ENCODE data around the gene KCND3.

Gene KCND3

DNA sequence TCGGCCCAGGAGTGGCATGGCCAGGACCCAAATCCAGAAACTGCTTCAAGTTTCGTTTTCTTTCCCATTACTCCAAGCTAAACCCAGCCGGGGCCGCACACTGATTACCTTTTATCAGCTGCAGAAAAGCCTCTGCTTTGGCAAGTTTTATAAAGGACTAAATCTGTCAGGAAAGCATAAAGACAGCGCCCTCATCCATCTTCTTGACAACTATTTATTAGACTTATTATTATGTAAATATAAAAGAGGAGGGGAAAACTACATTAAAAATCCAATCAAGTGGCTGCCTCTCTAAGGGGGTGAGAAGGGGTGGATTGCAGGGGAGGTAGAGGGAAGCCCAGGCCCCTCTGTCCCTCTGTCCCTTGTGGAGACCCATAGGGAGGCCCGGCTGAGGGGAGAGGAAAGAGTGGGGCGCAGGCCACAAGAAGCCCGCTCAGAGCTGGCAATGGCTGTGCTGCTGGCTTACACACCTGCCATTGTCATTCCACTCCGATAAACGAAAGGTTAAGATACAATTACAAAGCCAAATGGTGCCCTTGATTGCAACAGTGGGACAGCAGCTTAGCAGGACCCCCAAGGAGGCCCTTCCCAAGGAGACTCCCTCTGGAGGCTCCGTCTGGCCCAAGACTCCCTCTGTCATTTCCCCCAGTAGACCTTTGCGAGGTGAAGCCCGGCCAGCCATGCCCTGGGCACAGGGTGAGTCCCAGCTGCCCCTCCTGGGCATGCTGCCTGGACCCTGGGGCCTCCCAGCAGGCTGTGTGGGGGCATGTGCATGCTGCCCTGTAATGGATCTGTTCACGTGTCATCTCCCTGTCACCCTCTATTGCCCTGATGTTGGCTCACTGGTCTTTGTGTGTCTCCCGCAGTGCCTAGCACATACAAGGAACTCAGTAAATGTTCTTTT, 45.4 kb downstream of the KCND3 start:
- no peak overlapping the region for H3K4me3 ChIP-seq

DNA sequence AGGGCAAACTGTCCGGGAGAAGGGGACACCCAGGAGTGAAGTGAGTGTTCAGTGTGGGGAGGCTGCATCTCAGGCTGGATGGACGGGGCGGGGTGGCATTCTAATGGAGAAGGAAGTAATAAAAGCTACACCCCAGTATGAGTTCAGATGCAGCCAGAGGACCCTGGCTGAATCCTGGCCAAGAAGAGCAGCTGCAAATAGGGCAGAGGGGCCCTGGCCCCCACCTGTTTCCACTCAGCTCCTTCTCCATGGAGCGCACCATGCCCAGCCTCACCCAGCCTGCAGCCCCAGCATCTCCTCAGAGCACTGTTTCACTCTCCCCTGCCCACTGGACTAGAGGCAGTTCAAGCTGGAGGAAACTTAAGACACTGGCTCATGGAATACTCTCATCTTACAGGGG, 46.4 kb downstream of the KCND3 start:
- no peaks in the 10 kb centered on the region for H3K27me3 ChIP-seq

More for the DNA sequence above, 45.4 kb downstream of the KCND3 start:
- Histone ChIP-seq H3K27me3 (no peaks in the 10 kb centered on the region), H3K27ac (no peak overlapping the region), H3K9me3 (no peaks in the 10 kb centered on the region), H3K4me1 (peaks cover 29% of the 10 kb centered on the region), H4K20me1 (no peaks in the 10 kb centered on the region), H3K36me3 (no peaks in the 10 kb centered on the region), H3K4me2 (no peak overlapping the region), H3K9ac (no peak overlapping the region)
- TF ChIP-seq Cebpa-rat (IDR thresholded peaks at IDR 0.05) = no peak

GRCh38 chr1:111938536-111938935, 50.9 kb downstream of the KCND3 start:
- H3K9me3 ChIP-seq = no peaks in the 10 kb centered on the region
- no peak overlapping the region for H3K4me3 ChIP-seq
- no peak overlapping the region for H3K27ac ChIP-seq
- H4K20me1 ChIP-seq = no peaks in the 10 kb centered on the region
- no peak overlapping the region for H3K9ac ChIP-seq
- H3K4me2 ChIP-seq = no peak overlapping the region
- H3K36me3 ChIP-seq = no peaks in the 10 kb centered on the region
- no peak for TF ChIP-seq Cebpa-rat (IDR thresholded peaks at IDR 0.05)
- H3K4me1 ChIP-seq = peaks cover 12% of the 10 kb centered on the region
- H3K27me3 ChIP-seq = no peaks in the 10 kb centered on the region

More for the DNA sequence above, 46.4 kb downstream of the KCND3 start:
- no peak overlapping the region for H3K4me2 ChIP-seq
- peaks cover 18% of the 10 kb centered on the region for H3K4me1 ChIP-seq
- H3K9me3 ChIP-seq = no peaks in the 10 kb centered on the region
- no peaks in the 10 kb centered on the region for H3K36me3 ChIP-seq
- no peak for TF ChIP-seq Cebpa-rat (IDR thresholded peaks at IDR 0.05)
- no peak overlapping the region for H3K9ac ChIP-seq
- no peak overlapping the region for H3K4me3 ChIP-seq
- no peak overlapping the region for H3K27ac ChIP-seq
- H4K20me1 ChIP-seq = no peaks in the 10 kb centered on the region

DNA sequence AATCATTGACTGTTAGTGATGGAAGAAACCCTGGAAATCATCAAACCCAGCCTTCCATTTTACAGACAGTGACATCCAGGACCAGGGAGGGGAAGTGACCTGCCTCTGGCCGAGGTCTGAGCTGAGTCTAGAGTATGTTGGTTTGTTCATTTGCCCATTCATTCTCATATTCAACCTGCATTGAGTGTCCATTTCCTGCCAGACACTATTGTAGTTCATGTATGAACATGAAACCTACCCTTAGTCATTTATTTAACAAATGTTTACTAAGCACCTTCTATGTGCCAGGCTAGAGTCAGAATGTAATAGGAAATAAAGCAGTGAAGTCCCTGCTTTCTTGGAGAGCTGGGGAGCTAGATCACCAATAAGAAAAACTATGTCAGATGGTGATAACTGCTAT, 51.3 kb downstream of the KCND3 start:
- TF ChIP-seq Cebpa-rat (IDR thresholded peaks at IDR 0.05) = no peak
- Histone ChIP-seq H3K4me3 (no peak overlapping the region), H3K9ac (no peak overlapping the region), H3K4me2 (no peak overlapping the region), H3K9me3 (no peaks in the 10 kb centered on the region), H3K27me3 (no peaks in the 10 kb centered on the region), H4K20me1 (no peaks in the 10 kb centered on the region), H3K27ac (no peak overlapping the region), H3K36me3 (no peaks in the 10 kb centered on the region), H3K4me1 (peaks cover 12% of the 10 kb centered on the region)

DNA sequence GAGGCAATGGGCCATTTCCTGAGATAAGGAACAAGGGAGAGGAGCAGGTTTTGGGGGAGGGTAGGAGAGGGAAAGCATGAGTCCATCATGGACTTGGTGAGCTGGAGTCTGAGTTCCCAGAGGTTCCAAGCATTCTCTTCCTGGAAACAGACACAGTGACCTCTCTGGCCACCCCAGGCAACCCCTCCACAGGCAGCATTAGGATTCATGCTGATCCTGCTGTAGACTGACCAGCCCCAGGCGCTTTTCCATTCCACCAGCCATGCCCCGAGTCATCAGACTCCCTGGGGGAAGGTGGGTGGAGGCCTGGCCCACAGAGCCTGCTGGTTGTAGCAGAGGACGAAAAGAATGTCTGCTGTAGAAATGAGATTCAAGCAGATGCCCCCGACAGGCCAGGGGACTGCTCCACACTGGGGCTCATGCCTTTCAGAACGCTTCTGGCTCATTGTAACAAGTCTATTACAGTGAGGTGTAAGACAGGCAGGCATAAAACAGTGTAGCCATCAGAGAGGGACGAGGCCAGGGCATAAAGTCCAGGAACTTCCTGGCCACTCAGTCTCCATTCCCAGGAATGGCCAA, 52.2 kb downstream of the KCND3 start:
- Histone ChIP-seq H3K27me3 (no peaks in the 10 kb centered on the region), H3K4me1 (peaks cover 12% of the 10 kb centered on the region), H4K20me1 (no peaks in the 10 kb centered on the region), H3K9me3 (no peaks in the 10 kb centered on the region), H3K36me3 (no peaks in the 10 kb centered on the region), H3K27ac (no peak overlapping the region), H3K4me2 (no peak overlapping the region), H3K4me3 (no peak overlapping the region), H3K9ac (no peak overlapping the region)
- TF ChIP-seq Cebpa-rat (IDR thresholded peaks at IDR 0.05) = no peak

DNA sequence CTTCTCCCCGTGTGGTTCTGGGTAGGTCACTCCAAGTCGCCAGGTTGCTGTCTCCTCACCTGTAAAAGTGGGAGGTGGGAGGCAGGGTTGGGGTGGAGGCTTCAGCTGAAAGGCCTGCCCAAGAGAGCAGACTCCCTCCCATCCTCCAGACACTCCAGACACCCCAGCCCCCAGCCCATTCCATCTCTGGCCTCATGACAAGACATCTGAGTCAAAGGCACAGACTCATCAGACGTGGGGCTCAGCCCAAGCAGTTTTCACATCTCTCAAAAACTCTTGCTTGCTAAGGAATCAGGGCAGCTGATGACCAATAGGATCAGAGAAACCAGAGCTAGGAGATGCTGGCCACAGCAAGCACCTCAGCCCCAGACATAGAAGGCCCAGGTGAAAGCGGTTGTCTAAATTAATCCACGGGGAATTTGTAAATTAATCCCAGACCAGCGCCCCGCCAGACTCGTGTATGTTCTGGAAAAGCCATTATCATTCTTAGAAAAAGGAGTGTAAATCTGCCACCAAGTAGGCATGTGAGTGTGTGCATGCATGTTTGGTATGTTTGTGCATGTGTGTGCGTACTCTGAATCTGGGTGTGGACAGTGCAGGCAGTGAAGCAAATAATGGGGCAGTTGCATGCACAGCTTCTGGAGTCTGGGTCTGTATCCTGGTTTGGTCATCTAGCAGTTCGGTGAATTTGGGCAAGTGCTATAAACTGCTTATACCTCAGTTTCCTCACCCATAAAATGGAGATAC, 55.2 kb downstream of the KCND3 start:
- H3K36me3 ChIP-seq = no peaks in the 10 kb centered on the region
- no peak overlapping the region for H3K4me2 ChIP-seq
- no peak for TF ChIP-seq Cebpa-rat (IDR thresholded peaks at IDR 0.05)
- H3K4me1 ChIP-seq = peaks cover 12% of the 10 kb centered on the region
- H3K9me3 ChIP-seq = no peaks in the 10 kb centered on the region
- H4K20me1 ChIP-seq = no peaks in the 10 kb centered on the region
- no peak overlapping the region for H3K27ac ChIP-seq
- H3K4me3 ChIP-seq = no peak overlapping the region
- H3K9ac ChIP-seq = no peak overlapping the region
- no peaks in the 10 kb centered on the region for H3K27me3 ChIP-seq

DNA sequence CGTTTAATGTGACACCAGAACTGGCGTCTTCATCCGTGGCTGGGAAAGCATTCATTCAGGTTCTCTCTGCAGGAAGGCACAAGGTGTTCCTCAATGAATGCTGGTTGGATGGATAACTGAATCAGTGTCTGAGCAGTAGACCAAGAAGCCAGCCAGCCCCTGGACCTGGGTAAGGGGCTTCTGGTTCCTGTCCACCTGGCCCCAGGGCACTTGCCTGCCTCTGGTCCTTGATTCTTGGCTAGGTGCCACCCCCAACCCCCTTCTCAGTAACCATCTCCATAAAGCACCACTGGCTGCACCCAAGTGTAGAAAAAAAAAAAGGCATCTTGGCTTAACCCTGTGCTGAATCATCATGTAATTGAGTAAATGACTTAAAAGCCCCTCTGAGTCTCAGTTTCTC, 59.1 kb downstream of the KCND3 start:
- Histone ChIP-seq H3K36me3 (no peaks in the 10 kb centered on the region), H4K20me1 (no peaks in the 10 kb centered on the region), H3K27ac (no peak overlapping the region), H3K9ac (no peak overlapping the region), H3K4me2 (no peak overlapping the region), H3K9me3 (no peaks in the 10 kb centered on the region), H3K4me1 (no peaks in the 10 kb centered on the region), H3K4me3 (no peak overlapping the region), H3K27me3 (no peaks in the 10 kb centered on the region)
- TF ChIP-seq Cebpa-rat (IDR thresholded peaks at IDR 0.05) = no peak

- no peak for TF ChIP-seq Cebpa-rat (IDR thresholded peaks at IDR 0.05)
- no peaks in the 10 kb centered on the region for H3K36me3 ChIP-seq
- no peak overlapping the region for H3K4me2 ChIP-seq
- no peaks in the 10 kb centered on the region; the same call in 1 of the 2 replicates for H4K20me1 ChIP-seq
- no peaks in the 10 kb centered on the region for H3K9me3 ChIP-seq
- H3K4me3 ChIP-seq = no peak overlapping the region
- H3K27me3 ChIP-seq = no peaks in the 10 kb centered on the region
- H3K4me1 ChIP-seq = no peaks in the 10 kb centered on the region
- no peak overlapping the region for H3K27ac ChIP-seq
- H3K9ac ChIP-seq = no peak overlapping the region
Observed at GRCh38 chr1:111928531-111928930, 60.9 kb downstream of the KCND3 start.

DNA sequence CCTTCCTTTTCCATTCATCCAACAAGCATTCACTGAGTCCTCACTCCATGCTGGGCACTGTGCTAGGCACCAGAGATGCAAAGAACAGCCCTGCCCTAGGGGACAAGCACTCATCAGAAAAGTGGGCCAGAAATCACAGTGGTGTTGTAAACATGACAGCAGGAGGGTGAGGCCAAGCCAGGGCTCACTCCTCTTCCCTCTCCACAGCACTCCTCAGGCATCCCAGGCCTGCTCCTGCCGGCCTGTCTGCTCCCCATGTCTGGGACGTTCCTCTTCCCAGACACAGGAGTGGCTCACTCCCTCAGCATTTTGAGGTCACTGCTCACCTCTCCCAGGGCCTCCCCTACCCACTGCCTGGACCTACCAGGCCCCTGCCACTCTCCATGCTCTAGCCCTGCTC, 61.8 kb downstream of the KCND3 start:
- no peaks in the 10 kb centered on the region for H3K4me1 ChIP-seq
- no peak overlapping the region for H3K4me2 ChIP-seq
- no peak for TF ChIP-seq Cebpa-rat (IDR thresholded peaks at IDR 0.05)
- no peak overlapping the region for H3K4me3 ChIP-seq
- H3K9ac ChIP-seq = no peak overlapping the region
- no peaks in the 10 kb centered on the region for H3K9me3 ChIP-seq
- H4K20me1 ChIP-seq = no peaks in the 10 kb centered on the region; the same call in 1 of the 2 replicates
- no peaks in the 10 kb centered on the region for H3K27me3 ChIP-seq
- no peak overlapping the region for H3K27ac ChIP-seq
- H3K36me3 ChIP-seq = no peaks in the 10 kb centered on the region

DNA sequence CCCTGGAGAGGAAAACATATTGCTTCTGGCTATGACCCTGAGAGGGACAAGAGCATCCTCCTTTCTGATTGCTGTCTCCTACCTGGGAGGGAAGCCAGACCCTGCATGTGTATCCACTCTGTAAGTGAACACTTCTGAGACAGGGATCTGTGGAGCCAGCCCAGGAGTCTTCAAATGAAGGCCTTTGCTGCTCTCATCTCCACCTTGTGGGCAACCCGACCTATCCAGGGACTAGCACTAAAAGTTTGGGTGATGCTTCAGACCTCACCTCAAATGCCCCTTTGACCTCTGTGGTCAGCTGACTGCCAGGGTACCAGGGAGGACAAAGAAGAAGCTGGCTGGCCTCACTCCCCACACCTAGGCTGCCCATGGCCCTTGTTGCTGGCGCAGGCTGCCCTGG, 64.7 kb downstream of the KCND3 start:
- no peaks in the 10 kb centered on the region for H3K27me3 ChIP-seq

More for the DNA sequence above, 64.7 kb downstream of the KCND3 start:
- H3K4me2 ChIP-seq = no peak overlapping the region
- no peak for TF ChIP-seq Cebpa-rat (IDR thresholded peaks at IDR 0.05)
- H3K4me1 ChIP-seq = peaks cover 8% of the 10 kb centered on the region
- H3K9me3 ChIP-seq = no peaks in the 10 kb centered on the region
- no peaks in the 10 kb centered on the region; the same call in 1 of the 2 replicates for H4K20me1 ChIP-seq
- H3K9ac ChIP-seq = no peak overlapping the region
- H3K36me3 ChIP-seq = no peaks in the 10 kb centered on the region
- no peak overlapping the region for H3K27ac ChIP-seq
- no peak overlapping the region for H3K4me3 ChIP-seq
